GM13977 (cell line): Measurements from ENCODE around the gene CUBN.
"Not testable (repeated sequence)": the region's sequence is repeated elsewhere in the genome, so short reads cannot be mapped to it uniquely, and the experiment has no call there.

Experiments used
- DNase-seq: peaks from one replicate; pipeline ENCODE4 v3.0.0; 2012; ENCODE audit warnings: low spot score
- CTCF ChIP-seq: IDR thresholded peaks from 2 replicates; pipeline ENCODE4 v1.5.1; 2012; ENCODE audit warnings: mild to moderate bottlenecking, control low read depth; ENCODE audit not compliant: insufficient read depth; ENCODE audit errors: extremely low read depth, missing control alignments
- in situ Hi-C: fragments of 300-500 bp; cut with MboI; formaldehyde crosslinking; loops from one replicate; pipeline ENCODE4 v1.12.0; 2022; ENCODE audit warnings: low sequenced_read_pairs, low pct_unique_long_range_greater_than_20kb, mixed read lengths, inconsistent platforms; ENCODE audit not compliant: unreplicated experiment

Gene CUBN

GRCh38 chr10:17122052-17122451 lies 7.6 kb downstream of the CUBN start:
- no peak for TF ChIP-seq CTCF
- in situ Hi-C loops, result no loop called here
- DNase-seq, result no peak

GRCh38 chr10:17120694-17121093 lies 8.9 kb downstream of the CUBN start:
- in situ Hi-C loops, result no loop called here
- no peak for DNase-seq
- no peak for TF ChIP-seq CTCF

GRCh38 chr10:17119845-17120244 lies 9.8 kb downstream of the CUBN start:
- no peak for DNase-seq
- no peak for TF ChIP-seq CTCF
- in situ Hi-C loops, result no loop called here

- DNase-seq, result no peak
- in situ Hi-C loops, result no loop called here
- TF ChIP-seq CTCF, result no peak
Measured at GRCh38 chr10:17116193-17116592, 13.4 kb downstream of the CUBN start.

- in situ Hi-C loops, result no loop called here
- no peak for DNase-seq
- no peak for TF ChIP-seq CTCF
Measured at GRCh38 chr10:17115683-17116082, 13.9 kb downstream of the CUBN start.

- in situ Hi-C loops, DNase-seq: not testable (repeated sequence)
Measured at GRCh38 chr10:17114878-17115444, 14.7 kb downstream of the CUBN start.

- DNase-seq, result no peak
- in situ Hi-C loops, result no loop called here
- TF ChIP-seq CTCF, result no peak
Measured at GRCh38 chr10:17113889-17114540, 15.6 kb downstream of the CUBN start.
